Neuronal stem cell (in vitro differentiated cells): ENCODE results near the gene LRRC28.

Experiments
- DNase-seq: peaks from one replicate; pipeline ENCODE4 v3.0.0-alpha.2; 2013; ENCODE audit warnings: low spot score
- H2AFZ ChIP-seq: one replicate; pipeline ENCODE4 v1.6.1; 2013; ENCODE audit warnings: mild to moderate bottlenecking, low read length, inconsistent platforms
- H2AK5ac ChIP-seq: 2 replicates; pipeline ENCODE4 v1.6.1; 2013; ENCODE audit warnings: low read depth, mild to moderate bottlenecking, inconsistent platforms, low read length, moderate library complexity, mixed read lengths
- H2BK120ac ChIP-seq: 2 replicates; pipeline ENCODE4 v1.6.1; 2013; ENCODE audit warnings: low read depth, mild to moderate bottlenecking, inconsistent platforms, low read length, moderate library complexity, mixed read lengths
- H2BK12ac ChIP-seq: one replicate; pipeline ENCODE4 v1.6.1; 2013; ENCODE audit warnings: low read length, inconsistent platforms
- H2BK15ac ChIP-seq: 2 replicates; pipeline ENCODE4 v1.6.1; 2013; ENCODE audit warnings: mild to moderate bottlenecking, low read length, inconsistent platforms, mixed read lengths
- H2BK5ac ChIP-seq: one replicate; pipeline ENCODE4 v1.6.1; 2013; ENCODE audit warnings: inconsistent platforms, mild to moderate bottlenecking, low read length, moderate library complexity
- H3K14ac ChIP-seq: one replicate; pipeline ENCODE4 v1.6.1; 2013; ENCODE audit warnings: low read length, inconsistent platforms
- H3K18ac ChIP-seq: 2 replicates; pipeline ENCODE4 v1.6.1; 2013; ENCODE audit warnings: low read length, inconsistent platforms
- H3K23ac ChIP-seq: 2 replicates; pipeline ENCODE4 v1.6.1; 2013; ENCODE audit warnings: low read depth, mild to moderate bottlenecking, mixed read lengths, low read length, inconsistent platforms; ENCODE audit not compliant: poor library complexity
- H3K27ac ChIP-seq: replicated peaks from 3 replicates; pipeline ENCODE4 v1.5.1; 2013; ENCODE audit warnings: low read length, inconsistent platforms
- H3K27me3 ChIP-seq, 3 experiments: 2 replicates each; pipeline ENCODE4 v1.6.1; 2013; ENCODE audit warnings: low read length in 3 of 3, mild to moderate bottlenecking in 2 of 3, inconsistent platforms in 1 of 3, low read depth in 1 of 3, mixed read lengths in 1 of 3, moderate library complexity in 1 of 3; ENCODE audit not compliant: control insufficient read depth in 3 of 3, insufficient read depth in 3 of 3
- H3K36me3 ChIP-seq, 2 donors: replicated peaks in 1 of 2; 2 replicates each; pipeline ENCODE4 v1.6.1; 2013; ENCODE audit warnings: low read length in 2 of 2; ENCODE audit not compliant: control insufficient read depth in 2 of 2, insufficient read depth in 2 of 2
- H3K4ac ChIP-seq: 2 replicates; pipeline ENCODE4 v1.6.1; 2013; ENCODE audit warnings: inconsistent platforms, mild to moderate bottlenecking, low read length, moderate library complexity
- H3K4me1 ChIP-seq, 2 donors: 1 replicate in 1 of 2; 2 replicates in 1 of 2; pipeline ENCODE4 v1.6.1; 2013; ENCODE audit warnings: low read length in 2 of 2, low read depth in 1 of 2; ENCODE audit not compliant: control insufficient read depth in 2 of 2, insufficient read depth in 1 of 2
- H3K4me2 ChIP-seq: one replicate; pipeline ENCODE4 v1.6.1; 2013; ENCODE audit warnings: mild to moderate bottlenecking, low read length, inconsistent platforms; ENCODE audit not compliant: insufficient read depth, poor library complexity, severe bottlenecking
- H3K4me3 ChIP-seq, 2 donors: 2 replicates each; pipeline ENCODE4 v1.5.1; 2013; ENCODE audit warnings: low read length in 2 of 2, mild to moderate bottlenecking in 2 of 2, inconsistent platforms in 1 of 2, moderate library complexity in 1 of 2
- H3K79me1 ChIP-seq: one replicate; pipeline ENCODE4 v1.6.1; 2013; ENCODE audit warnings: low read depth, mild to moderate bottlenecking, inconsistent platforms, low read length, moderate library complexity
- H3K9ac ChIP-seq: one replicate; pipeline ENCODE4 v1.6.1; 2013; ENCODE audit warnings: mild to moderate bottlenecking, low read depth, low read length, inconsistent platforms; ENCODE audit not compliant: poor library complexity
- H3K9me3 ChIP-seq, 2 donors: replicated peaks in 1 of 2; 2 replicates each; pipeline versions ENCODE3 to v1.6.1; 2013; ENCODE audit warnings: low read length in 2 of 2, mild to moderate bottlenecking in 2 of 2, inconsistent platforms in 1 of 2, low read depth in 1 of 2, mixed read lengths in 1 of 2, moderate library complexity in 1 of 2; ENCODE audit not compliant: control insufficient read depth in 2 of 2, insufficient read depth in 1 of 2
- H4K8ac ChIP-seq: one replicate; pipeline ENCODE4 v1.6.1; 2013; ENCODE audit warnings: low read depth, mild to moderate bottlenecking, inconsistent platforms, low read length, moderate library complexity
- H4K91ac ChIP-seq: one replicate; pipeline ENCODE4 v1.6.1; 2013; ENCODE audit warnings: low read length, low read depth, mild to moderate bottlenecking, inconsistent platforms; ENCODE audit not compliant: poor library complexity
- WGBS, 2 donors: extraction: QIAGEN DNeasy Blood & Tissue Kit; methylation state at CpG; one replicate each; pipeline ENCODE4 v1.1.7; 2013; ENCODE audit warnings: missing lambda C conversion rate in 2 of 2, mixed read lengths in 1 of 2; ENCODE audit not compliant: insufficient read length in 2 of 2, insufficient replicate concordance in 1 of 2; ENCODE audit errors: extremely low coverage in 2 of 2; 5-methylcytosine and 5-hydroxymethylcytosine counted together

The LRRC28 gene

DNA sequence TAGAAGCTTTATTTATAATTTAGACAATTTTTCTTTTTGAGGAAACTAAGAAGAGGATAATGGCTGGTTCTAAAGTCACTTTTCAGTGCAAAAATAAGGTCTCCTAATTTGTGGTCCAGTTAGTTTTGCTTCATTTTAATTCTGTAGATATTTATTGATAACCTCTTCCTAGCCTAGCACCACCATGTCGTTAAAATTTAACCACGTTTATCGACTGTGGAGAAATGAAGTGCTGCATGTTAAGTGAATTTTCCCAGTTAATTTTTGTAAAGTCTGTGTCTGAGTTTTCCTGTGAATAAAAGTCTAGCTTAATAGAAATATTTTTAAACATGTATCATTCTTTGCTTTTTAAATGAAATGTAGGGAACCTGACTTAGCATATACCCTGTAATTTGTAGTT lies 16.7 kb downstream of the LRRC28 start:
- no peak overlapping the region for H2BK12ac ChIP-seq
- no peak overlapping the region for H2BK120ac ChIP-seq
- H3K27me3 ChIP-seq = no peaks in the 10 kb centered on the region
- H4K91ac ChIP-seq = no peak overlapping the region
- no peak overlapping the region for H3K27ac ChIP-seq
- H3K4me3 ChIP-seq = no peak overlapping the region
- no peak overlapping the region for H3K18ac ChIP-seq
- no peak overlapping the region for H3K14ac ChIP-seq
- no CpG with 5 or more reads among the region's 3 CpGs for WGBS, 2 donors
- H3K79me1 ChIP-seq = no peaks in the 10 kb centered on the region
- no peaks in the 10 kb centered on the region for H3K36me3 ChIP-seq
- H3K4me2 ChIP-seq = no peak overlapping the region
- no peaks in the 10 kb centered on the region for H3K9me3 ChIP-seq
- H2AK5ac ChIP-seq = no peak overlapping the region
- DNase-seq = no peak
- H4K8ac ChIP-seq = no peak overlapping the region
- no peak overlapping the region for H3K9ac ChIP-seq
- H3K4me1 ChIP-seq = no peaks in the 10 kb centered on the region
- H3K23ac ChIP-seq = no peak overlapping the region
- H2BK5ac ChIP-seq = no peak overlapping the region
- no peak overlapping the region for H2AFZ ChIP-seq
- no peak overlapping the region for H2BK15ac ChIP-seq
- no peak overlapping the region for H3K4ac ChIP-seq

DNA sequence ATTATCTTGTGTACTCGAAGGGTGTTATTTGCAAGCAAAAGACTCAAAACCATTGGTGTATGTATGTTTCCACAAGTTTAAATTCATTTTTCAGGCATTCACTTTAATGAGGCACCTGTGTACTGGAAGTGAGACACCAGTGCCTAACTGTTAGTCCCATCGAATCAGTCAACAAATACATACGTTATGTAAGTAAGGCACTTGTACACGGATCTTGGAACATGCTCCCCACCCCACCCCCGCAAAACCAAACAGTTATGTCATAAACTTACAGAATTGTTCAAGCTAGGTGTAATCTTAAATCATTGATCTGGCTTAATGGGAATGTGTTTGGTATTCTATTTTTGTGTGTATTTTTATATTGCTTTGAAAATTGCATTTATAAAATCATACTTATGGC lies 17.1 kb downstream of the LRRC28 start:
- H3K4me3 ChIP-seq = no peak overlapping the region
- H3K9ac ChIP-seq = no peak overlapping the region
- no peaks in the 10 kb centered on the region for H3K9me3 ChIP-seq
- H3K36me3 ChIP-seq = no peaks in the 10 kb centered on the region
- H4K8ac ChIP-seq = no peak overlapping the region
- no CpG with 5 or more reads among the region's 5 CpGs for WGBS, 2 donors
- H2AK5ac ChIP-seq = no peak overlapping the region
- H2AFZ ChIP-seq = no peak overlapping the region
- H2BK15ac ChIP-seq = no peak overlapping the region
- H2BK5ac ChIP-seq = no peak overlapping the region
- H2BK120ac ChIP-seq = no peak overlapping the region
- H3K18ac ChIP-seq = no peak overlapping the region
- no peak overlapping the region for H3K4ac ChIP-seq
- H2BK12ac ChIP-seq = no peak overlapping the region
- no peak overlapping the region for H3K4me2 ChIP-seq
- no peak overlapping the region for H4K91ac ChIP-seq
- H3K27ac ChIP-seq = no peak overlapping the region
- H3K14ac ChIP-seq = no peak overlapping the region
- H3K27me3 ChIP-seq = no peaks in the 10 kb centered on the region
- H3K4me1 ChIP-seq = no peaks in the 10 kb centered on the region
- no peaks in the 10 kb centered on the region for H3K79me1 ChIP-seq
- no peak overlapping the region for H3K23ac ChIP-seq
- no peak for DNase-seq

DNA sequence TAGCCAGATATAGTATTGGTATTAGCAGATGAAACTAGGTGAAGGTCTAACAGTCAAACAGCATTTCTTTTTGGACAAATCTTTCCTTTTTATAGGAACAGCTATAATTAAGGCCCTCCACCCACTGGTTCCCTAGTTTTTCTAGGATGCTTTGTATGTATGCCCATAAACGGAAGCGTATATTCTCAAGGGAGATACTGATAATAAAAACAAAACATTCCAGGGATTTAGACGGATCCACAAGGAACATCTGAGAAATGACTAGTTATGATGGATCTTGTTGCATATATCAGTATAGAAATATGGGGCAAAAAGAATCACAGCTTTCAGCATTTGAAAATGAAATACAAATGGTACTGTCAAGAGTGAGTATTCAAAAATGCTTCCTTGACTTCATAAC lies 22.5 kb downstream of the LRRC28 start:
- no CpG with 5 or more reads among the region's 3 CpGs for WGBS, 2 donors
- no peaks in the 10 kb centered on the region for H3K27me3 ChIP-seq
- no peak overlapping the region for H2BK120ac ChIP-seq
- H3K9ac ChIP-seq = no peak overlapping the region
- H3K9me3 ChIP-seq = no peaks in the 10 kb centered on the region
- H3K4ac ChIP-seq = no peak overlapping the region
- no peak overlapping the region for H2BK5ac ChIP-seq
- no peak overlapping the region for H3K18ac ChIP-seq
- H3K14ac ChIP-seq = no peak overlapping the region
- no peak overlapping the region for H2AFZ ChIP-seq
- no peak overlapping the region for H2BK12ac ChIP-seq
- no peaks in the 10 kb centered on the region for H3K36me3 ChIP-seq
- H3K4me1 ChIP-seq = peaks cover 0 to 2% of the 10 kb centered on the region in 2 donors
- H2AK5ac ChIP-seq = no peak overlapping the region
- H2BK15ac ChIP-seq = no peak overlapping the region
- H4K91ac ChIP-seq = no peak overlapping the region
- no peak overlapping the region for H3K27ac ChIP-seq
- no peak overlapping the region for H4K8ac ChIP-seq
- no peak overlapping the region for H3K4me3 ChIP-seq
- no peak overlapping the region for H3K23ac ChIP-seq
- H3K79me1 ChIP-seq = no peaks in the 10 kb centered on the region
- H3K4me2 ChIP-seq = no peak overlapping the region
- no peak for DNase-seq

DNA sequence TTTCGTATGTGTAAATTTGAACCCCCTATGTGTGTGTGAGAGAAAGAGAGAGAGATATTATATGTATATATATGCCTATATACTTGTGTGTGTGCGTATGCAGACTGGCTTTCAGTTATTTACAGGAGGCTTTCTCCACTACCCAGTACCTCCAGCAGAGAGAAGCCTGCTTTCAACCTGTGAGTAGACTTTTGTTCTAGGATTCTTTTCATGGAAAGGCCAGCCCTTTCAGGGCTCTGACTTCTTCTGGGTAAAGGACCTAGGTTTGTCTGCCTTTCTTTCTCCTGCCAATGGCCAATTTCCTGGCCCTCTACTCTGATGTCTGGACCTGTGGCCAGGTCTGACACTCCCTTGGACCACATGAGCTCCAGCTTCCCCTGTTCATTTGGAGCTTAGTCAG lies 23.8 kb downstream of the LRRC28 start:
- H2BK12ac ChIP-seq = no peak overlapping the region
- no peak for DNase-seq
- peaks cover 0 to 2% of the 10 kb centered on the region in 2 donors for H3K4me1 ChIP-seq
- H2BK15ac ChIP-seq = no peak overlapping the region
- no peak overlapping the region for H4K91ac ChIP-seq
- H3K18ac ChIP-seq = peak overlapping the region; percentile 51
- H3K14ac ChIP-seq = no peak overlapping the region
- H3K23ac ChIP-seq = no peak overlapping the region
- no peaks in the 10 kb centered on the region for H3K36me3 ChIP-seq
- H3K27ac ChIP-seq = no peak overlapping the region
- no peak overlapping the region for H4K8ac ChIP-seq
- H3K4ac ChIP-seq = no peak overlapping the region
- no peaks in the 10 kb centered on the region for H3K79me1 ChIP-seq
- no peak overlapping the region for H2BK120ac ChIP-seq
- no CpG with 5 or more reads among the region's 2 CpGs for WGBS, 2 donors
- no peak overlapping the region for H3K9ac ChIP-seq
- no peak overlapping the region for H2AFZ ChIP-seq
- H2BK5ac ChIP-seq = no peak overlapping the region
- H2AK5ac ChIP-seq = no peak overlapping the region
- H3K27me3 ChIP-seq = no peaks in the 10 kb centered on the region
- H3K4me2 ChIP-seq = no peak overlapping the region
- no peaks in the 10 kb centered on the region for H3K9me3 ChIP-seq
- no peak overlapping the region for H3K4me3 ChIP-seq
